Heart left ventricle (tissue), 16 donors: ENCODE data around the gene SLC4A3. TPM values are rescaled to one million over a fixed set of nuclear protein-coding genes. Genes with fewer than 3 reads are reported as not detected.
A peak's percentile ranks its signal among the peaks of the same experiment; 100 is the strongest.

Experiments
- ATAC-seq, 4 donors: fragments of 200-7000 bp; cut with Tn5 transposase; one replicate each; pipeline ENCODE4 v1.9.1; 2020 to 2022; ENCODE audit warnings: moderate library complexity in 4 of 4, mild to moderate bottlenecking in 3 of 4, moderate number of reproducible peaks in 1 of 4
- DNase-seq, 5 donors: peaks; one replicate each; pipeline ENCODE4 v3.0.0-alpha.2; 2020
- H3K27ac ChIP-seq, 12 donors: fragments of 200-600 bp; sonication (generic) in 4 of 12; one replicate each; pipeline versions ENCODE4 v1.5.0 to v1.8.0; 2016 to 2022; ENCODE audit warnings: mild to moderate bottlenecking in 2 of 12
- H3K27me3 ChIP-seq, 9 donors: fragments of 200-600 bp; sonication (generic) in 2 of 9; one replicate each; pipeline versions ENCODE4 v1.5.1 to v1.8.0; 2016 to 2022; ENCODE audit warnings: mild to moderate bottlenecking in 3 of 9
- H3K36me3 ChIP-seq, 9 donors: fragments of 200-600 bp; sonication (generic) in 2 of 9; one replicate each; pipeline versions ENCODE4 v1.5.0 to v1.8.0; 2018 to 2022; ENCODE audit warnings: mild to moderate bottlenecking in 2 of 9
- H3K4me1 ChIP-seq, 12 donors: fragments of 200-600 bp; sonication (generic) in 4 of 12; one replicate each; pipeline versions ENCODE4 v1.5.0 to v1.8.0; 2016 to 2022; ENCODE audit warnings: mild to moderate bottlenecking in 3 of 12
- H3K4me3 ChIP-seq, 12 donors: fragments of 200-600 bp; sonication (generic) in 4 of 12; one replicate each; pipeline versions ENCODE4 v1.5.0 to v1.8.0; 2017 to 2022; ENCODE audit warnings: mild to moderate bottlenecking in 9 of 12, moderate library complexity in 4 of 12
- H3K9me3 ChIP-seq, 12 donors: fragments of 200-600 bp; sonication (generic) in 4 of 12; one replicate each; pipeline versions ENCODE4 v1.5.0 to v1.8.0; 2016 to 2022; ENCODE audit warnings: mild to moderate bottlenecking in 1 of 12
- POLR2A ChIP-seq, 2 donors: fragments of 450-650 bp; IDR thresholded peaks; one replicate each; pipeline ENCODE4 v1.6.1; 2017; ENCODE audit warnings: antibody characterized with exemption in 2 of 2, mild to moderate bottlenecking in 2 of 2, moderate library complexity in 2 of 2
- WGBS, 4 donors: extraction: QIAGEN DNeasy Blood & Tissue Kit in 2 of 4; methylation state at CpG; one replicate each; pipeline versions ENCODE4 v1.1.5 to v1.1.7; 2013 to 2018; 5-methylcytosine and 5-hydroxymethylcytosine counted together
- intact Hi-C, 10 donors: fragments of 100-400 bp; cut with DNase I; formaldehyde crosslinking; loops; one replicate each; pipeline versions ENCODE4 v1.11.1 to v1.14.2; 2022
- polyA plus RNA-seq, 2 donors: library from polyadenylated mRNA; stranded (reverse); fragments of 200-250 nt; gene quantifications; one replicate each; pipeline ENCODE4 v1.2.3, GENCODE V29; 2013
- total RNA-seq, 9 donors: library from RNA; depleted of rRNA in 2 of 9; stranded (reverse); fragments of >200 nt in 2 of 9; fragmentation: NEBNext Ultra II Directional in 3 of 9; extraction: Animal tissue kit (Norgen Biotek cat#: 25700) in 3 of 9; gene quantifications; one replicate each; pipeline versions ENCODE4 v1.1.0 to v1.2.4, GENCODE V29; 2016 to 2023
- TF ChIP-seq, protein P1 (sequence below), 12 donors: fragments of 200-600 bp; sonication (generic) in 4 of 12; IDR thresholded peaks; one replicate each; pipeline versions ENCODE4 v1.5.0 to v1.8.0; 2018 to 2022; ENCODE audit warnings: antibody characterized with exemption in 12 of 12, mild to moderate bottlenecking in 5 of 12
- donor health status: ischemic (EF 13 %, LVEDD 7.1; RV severe dilation, severe dysfunction).
- donor health status: healthy with polysubstance abuse.
- donor health status: DM: no; HTN: yes; CAD: no.
- donor health status: DM: no; HTN: no; CAD: no.
- donor health status: ischemic (EF 25% LVEDD 6.9; RV normal size, moderate dysfunction).
- donor health status: ischemic (EF 25% LVEDD 5.7; RV mildly dilated, moderate dysfunction).
- donor health status: healthy.
- donor health status: DM: yes; HTN: yes; CAD: no.
- donor health status: ischemic (EF 35%, LVEDD 5.7; RV mildly dilated, moderate dysfunction).
- donor health status: nonischemic (EF 11% LVEDD 7.7; RV severe dilation, severe dysfunction).
- donor health status: DM: yes; HTN: yes; CAD: no.
- donor health status: PGD.
- donor health status: ischemic (EF 29% LVEDD 5.4; RV normal size, mild dysfunction).
- donor health status: nonischemic (EF 23%, LVEDD 6.1; RV moderate dilation, normal function).

Gene SLC4A3
- total and polyA plus RNA-seq, 11 donors: 236 to 507 (median 421) TPM

DNA sequence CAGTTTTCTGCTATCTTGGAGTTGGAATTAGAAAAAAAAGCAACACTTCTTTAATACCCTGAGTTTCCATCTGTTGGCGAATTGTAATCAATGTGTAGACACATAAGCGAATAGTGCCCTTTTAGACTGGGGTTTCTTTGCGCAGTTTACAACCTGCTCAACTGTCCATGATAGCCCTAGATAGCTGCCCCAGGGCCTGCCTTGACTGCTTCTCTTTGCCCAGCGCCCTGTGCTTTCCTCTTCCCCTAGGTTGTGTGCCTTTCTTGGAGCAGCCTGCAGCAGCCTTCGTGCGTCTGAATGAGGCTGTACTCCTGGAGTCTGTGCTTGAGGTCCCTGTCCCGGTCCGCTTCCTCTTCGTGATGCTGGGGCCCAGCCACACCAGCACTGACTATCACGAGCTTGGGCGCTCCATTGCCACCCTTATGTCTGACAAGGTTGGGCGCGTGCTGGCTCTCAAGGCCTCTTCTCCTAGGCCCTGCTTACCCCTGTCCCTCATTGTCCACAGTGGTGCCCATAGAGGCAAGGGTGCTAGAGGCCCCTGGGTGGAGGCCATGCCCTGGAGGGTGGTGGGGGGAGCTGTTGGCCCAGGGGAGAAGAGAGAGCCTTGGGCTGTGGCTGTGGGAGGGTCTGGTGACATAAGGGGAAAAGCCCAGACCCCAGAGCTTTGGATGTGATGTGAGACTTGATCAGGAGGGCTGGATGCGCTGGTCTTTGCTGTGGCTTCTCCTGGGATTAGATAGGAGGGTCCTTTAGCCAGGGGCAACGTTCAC, 6.9 kb downstream of the SLC4A3 start:
- Histone ChIP-seq H3K4me1 (peaks cover 0 to 79% (median 9%) of the 10 kb centered on the region in 12 donors), H3K9me3 (no peaks in the 10 kb centered on the region), H3K27me3 (no peaks in the 10 kb centered on the region), H3K4me3 (peak overlapping the region in 2 of 12 donors; percentile 14 to 48), H3K36me3 (peaks cover 0 to 37% (median 0%) of the 10 kb centered on the region in 9 donors), H3K27ac (peak overlapping the region in 11 of 12 donors; percentile 35 to 100 (median 95))
- WGBS, 4 donors: 75 to 80% (median 78%) methylated on average over 14 to 15 of the region's 15 CpGs
- ATAC-seq (no peak), DNase-seq (no peak)
- intact Hi-C loops: loop anchor here in 3 of 10 donors (5.0 to 10.0 kb wide), 3 partner anchors 62 to 210 kb away; partner anchors contain the start of genes INHA (in 1 of the 3) and OBSL1 (in 1 of the 3)
- TF ChIP-seq POLR2A (IDR thresholded peaks at IDR 0.05): no peak
- TF ChIP-seq, protein P1, sequence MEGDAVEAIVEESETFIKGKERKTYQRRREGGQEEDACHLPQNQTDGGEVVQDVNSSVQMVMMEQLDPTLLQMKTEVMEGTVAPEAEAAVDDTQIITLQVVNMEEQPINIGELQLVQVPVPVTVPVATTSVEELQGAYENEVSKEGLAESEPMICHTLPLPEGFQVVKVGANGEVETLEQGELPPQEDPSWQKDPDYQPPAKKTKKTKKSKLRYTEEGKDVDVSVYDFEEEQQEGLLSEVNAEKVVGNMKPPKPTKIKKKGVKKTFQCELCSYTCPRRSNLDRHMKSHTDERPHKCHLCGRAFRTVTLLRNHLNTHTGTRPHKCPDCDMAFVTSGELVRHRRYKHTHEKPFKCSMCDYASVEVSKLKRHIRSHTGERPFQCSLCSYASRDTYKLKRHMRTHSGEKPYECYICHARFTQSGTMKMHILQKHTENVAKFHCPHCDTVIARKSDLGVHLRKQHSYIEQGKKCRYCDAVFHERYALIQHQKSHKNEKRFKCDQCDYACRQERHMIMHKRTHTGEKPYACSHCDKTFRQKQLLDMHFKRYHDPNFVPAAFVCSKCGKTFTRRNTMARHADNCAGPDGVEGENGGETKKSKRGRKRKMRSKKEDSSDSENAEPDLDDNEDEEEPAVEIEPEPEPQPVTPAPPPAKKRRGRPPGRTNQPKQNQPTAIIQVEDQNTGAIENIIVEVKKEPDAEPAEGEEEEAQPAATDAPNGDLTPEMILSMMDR (IDR thresholded peaks at IDR 0.05): no peak

DNA sequence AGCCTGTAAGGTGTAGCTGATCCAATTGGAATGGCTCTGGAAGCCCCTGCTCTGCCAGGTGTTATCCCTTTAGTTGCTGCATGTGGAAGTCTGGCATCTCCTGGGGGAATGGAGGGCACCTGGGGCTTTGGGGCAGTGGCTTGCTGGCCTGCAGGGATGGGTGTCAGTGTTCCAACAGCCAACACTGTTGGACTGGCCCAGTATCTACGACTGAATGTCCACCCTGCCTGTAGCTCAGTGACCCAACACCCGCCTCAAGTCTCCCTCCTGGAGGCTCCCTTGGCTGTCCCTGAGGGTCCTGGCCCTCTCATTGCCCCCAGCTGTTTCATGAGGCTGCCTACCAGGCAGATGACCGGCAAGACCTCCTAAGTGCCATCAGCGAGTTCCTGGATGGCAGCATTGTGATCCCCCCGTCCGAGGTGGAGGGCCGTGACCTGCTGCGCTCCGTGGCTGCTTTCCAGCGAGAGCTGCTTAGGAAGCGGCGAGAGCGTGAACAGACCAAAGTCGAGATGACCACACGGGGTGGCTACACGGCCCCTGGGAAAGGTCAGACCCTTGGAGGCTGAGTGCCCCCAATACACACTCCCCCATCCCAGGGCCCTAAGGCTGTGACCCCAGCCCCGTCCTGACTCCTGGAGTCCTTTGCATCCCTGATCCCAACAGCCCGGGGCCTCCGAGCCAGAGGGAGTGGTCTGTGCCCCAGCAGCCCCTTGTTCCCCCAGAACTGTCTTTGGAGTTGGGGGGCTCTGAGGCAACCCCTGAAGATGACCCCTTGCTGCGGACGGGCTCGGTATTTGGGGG, 7.7 kb downstream of the SLC4A3 start:
- peaks cover 0 to 37% (median 0%) of the 10 kb centered on the region in 9 donors for H3K36me3 ChIP-seq
- peaks cover 0 to 79% (median 9%) of the 10 kb centered on the region in 12 donors for H3K4me1 ChIP-seq
- 63 to 84% (median 66%) methylated on average over 9 to 22 of the region's 22 CpGs for WGBS, 4 donors
- H3K9me3 ChIP-seq: no peaks in the 10 kb centered on the region
- H3K4me3 ChIP-seq: no peak overlapping the region
- TF ChIP-seq, protein P1 (IDR thresholded peaks at IDR 0.05): no peak
- no peak for TF ChIP-seq POLR2A (IDR thresholded peaks at IDR 0.05)
- ATAC-seq (no peak), DNase-seq (no peak)
- H3K27me3 ChIP-seq: no peaks in the 10 kb centered on the region
- peak overlapping the region in 8 of 12 donors; percentile 34 to 100 (median 97) for H3K27ac ChIP-seq
- intact Hi-C loops: loop anchor here in 4 of 10 donors (5.0 to 10.0 kb wide), 4 partner anchors 63 to 210 kb away; partner anchors contain the start of genes INHA (in 1 of the 4) and OBSL1 (in 1 of the 4)

DNA sequence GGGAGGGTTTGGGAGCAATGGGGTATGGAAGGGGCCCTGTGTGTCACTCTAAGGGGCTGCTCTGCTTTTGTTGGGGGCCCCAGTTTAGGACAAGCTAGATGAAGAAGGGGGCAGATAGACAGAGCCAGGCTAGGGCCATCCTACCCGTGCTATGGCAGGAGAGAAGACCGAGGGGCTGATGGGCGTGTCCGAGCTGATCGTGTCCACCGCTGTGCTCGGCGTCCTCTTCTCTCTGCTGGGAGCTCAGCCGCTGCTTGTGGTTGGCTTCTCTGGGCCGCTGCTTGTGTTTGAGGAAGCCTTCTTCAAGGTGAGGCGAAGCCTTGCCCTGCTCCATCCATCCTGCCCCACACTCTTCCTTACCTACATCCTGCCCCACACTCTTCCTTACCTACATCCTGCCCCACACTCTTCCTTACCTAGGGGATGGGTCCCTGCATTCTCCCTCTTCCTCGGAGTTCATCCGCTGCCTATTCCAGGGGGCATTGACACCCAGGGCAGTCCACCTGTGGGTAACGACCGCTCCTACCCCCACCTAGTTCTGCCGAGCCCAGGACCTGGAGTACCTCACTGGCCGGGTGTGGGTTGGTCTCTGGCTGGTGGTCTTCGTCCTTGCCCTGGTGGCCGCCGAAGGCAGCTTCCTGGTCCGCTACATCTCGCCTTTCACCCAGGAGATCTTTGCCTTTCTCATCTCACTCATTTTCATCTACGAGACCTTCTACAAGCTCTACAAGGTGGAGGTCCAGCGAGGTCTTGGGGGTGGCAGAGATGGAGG, 8.9 kb downstream of the SLC4A3 start:
- peak in 2 of 5 donors; percentile 6 to 24 for DNase-seq
- 73 to 77% (median 74%) methylated on average over 24 of the region's 24 CpGs for WGBS, 4 donors
- Histone ChIP-seq H3K4me1 (peaks cover 0 to 75% (median 9%) of the 10 kb centered on the region in 12 donors), H3K27ac (peak overlapping the region in 6 of 12 donors; percentile 23 to 100 (median 97)), H3K36me3 (peaks cover 0 to 46% (median 0%) of the 10 kb centered on the region in 9 donors), H3K4me3 (no peak overlapping the region), H3K9me3 (no peaks in the 10 kb centered on the region), H3K27me3 (no peaks in the 10 kb centered on the region)
- intact Hi-C loops: loop anchor here in 3 of 10 donors (5.0 to 10.0 kb wide), 3 partner anchors 69 to 212 kb away; no protein-coding TSS in a partner anchor
- no peak for ATAC-seq
- TF ChIP-seq, protein P1 (IDR thresholded peaks at IDR 0.05): no peak
- no peak for TF ChIP-seq POLR2A (IDR thresholded peaks at IDR 0.05)
